SK-N-SH (cell line): ENCODE measurements around the gene TMEM184B. TPM values are rescaled to one million over a fixed set of nuclear protein-coding genes. Genes with fewer than 3 reads are reported as not detected.

Experiments
- CTCF ChIA-PET: fragments of 300-600, 350-600 bp; formaldehyde crosslinking; extraction: SDS; loops from one replicate; lab custom pipeline; 2021; lab: Yijun Ruan, JAX
- POLR2A ChIA-PET: fragments of 350-600 bp; sonication (Branson Sonifier 250); formaldehyde crosslinking; extraction: SDS; loops from one replicate; lab custom pipeline; 2020; ENCODE audit warnings: antibody characterized with exemption, inconsistent platforms; lab: Yijun Ruan, JAX
- DNase-seq: peaks from one replicate; pipeline ENCODE4 v3.0.0; 2012
- H2AFZ ChIP-seq: fragments of 200-600 bp; sonication (generic); 2 replicates; pipeline ENCODE4 v1.8.1; 2016; ENCODE audit warnings: antibody characterized with exemption, mild to moderate bottlenecking, low read depth
- H3F3A ChIP-seq: fragments of 200-600 bp; sonication (generic); replicated peaks from 2 replicates; pipeline ENCODE3; 2016; ENCODE audit warnings: antibody characterized with exemption, mild to moderate bottlenecking; ENCODE audit not compliant: insufficient read depth
- H3K27ac ChIP-seq, 2 experiments: fragments of 200-500 bp in 1 of 2; fragments of 200-600 bp in 1 of 2; sonication (Bioruptor generic) in 1 of 2; sonication (generic), shearing (Covaris generic) in 1 of 2; 2 replicates each; pipeline versions ENCODE4 v1.5.1 to v1.6.1; 2014 to 2016; ENCODE audit warnings: low read depth in 2 of 2, inconsistent platforms in 1 of 2, low read length in 1 of 2, mild to moderate bottlenecking in 1 of 2, mixed read lengths in 1 of 2
- H3K27me3 ChIP-seq: fragments of 200-600 bp; sonication (generic), shearing (Covaris generic); 2 replicates; pipeline ENCODE4 v1.6.1; 2016; ENCODE audit warnings: mixed run types; ENCODE audit not compliant: insufficient read depth
- H3K36me3 ChIP-seq, 2 experiments: fragments of 200-500 bp in 1 of 2; fragments of 200-600 bp in 1 of 2; sonication (Bioruptor generic) in 1 of 2; sonication (generic) in 1 of 2; replicated peaks in 1 of 2; 2 replicates each; pipeline versions ENCODE3 to v1.5.1; 2014 to 2016; ENCODE audit warnings: low read length in 1 of 2, mild to moderate bottlenecking in 1 of 2; ENCODE audit not compliant: insufficient read depth in 2 of 2, control insufficient read depth in 1 of 2
- H3K4me1 ChIP-seq, 2 experiments: fragments of 200-500 bp in 1 of 2; fragments of 200-600 bp in 1 of 2; sonication (Bioruptor generic) in 1 of 2; sonication (generic), shearing (Covaris generic) in 1 of 2; 2 replicates each; pipeline versions ENCODE4 v1.5.1 to v1.6.1; 2014 to 2016; ENCODE audit warnings: low read depth in 1 of 2, low read length in 1 of 2, mixed run types in 1 of 2; ENCODE audit not compliant: insufficient read depth in 2 of 2, control insufficient read depth in 1 of 2
- H3K4me2 ChIP-seq: fragments of 200-600 bp; sonication (generic), shearing (Covaris generic); 2 replicates; pipeline ENCODE4 v1.6.1; 2017; ENCODE audit warnings: mixed run types
- H3K4me3 ChIP-seq, 2 experiments: fragments of 200-500 bp in 1 of 2; fragments of 200-600 bp in 1 of 2; sonication (Bioruptor generic) in 1 of 2; sonication (generic), shearing (Covaris generic) in 1 of 2; 2 replicates each; pipeline versions ENCODE4 v1.5.1 to v1.8.1; 2014 to 2016; ENCODE audit warnings: low read depth in 2 of 2, inconsistent platforms in 1 of 2, low read length in 1 of 2, mild to moderate bottlenecking in 1 of 2, mixed read lengths in 1 of 2, moderate library complexity in 1 of 2
- H3K79me2 ChIP-seq: fragments of 200-600 bp; sonication (generic); 2 replicates; pipeline ENCODE4 v1.8.1; 2017; ENCODE audit warnings: mild to moderate bottlenecking; ENCODE audit not compliant: insufficient read depth
- H3K9ac ChIP-seq: fragments of 200-600 bp; sonication (generic); 2 replicates; pipeline ENCODE4 v1.6.1; 2017; ENCODE audit warnings: mixed run types
- H3K9me2 ChIP-seq: fragments of 200-600 bp; sonication (generic); 2 replicates; pipeline ENCODE4 v1.6.1; 2017; ENCODE audit warnings: mixed run types
- H3K9me3 ChIP-seq: fragments of 200-600 bp; sonication (generic); 2 replicates; pipeline ENCODE4 v1.6.1; 2017; ENCODE audit warnings: mixed run types, mild to moderate bottlenecking, moderate library complexity
- H4K20me1 ChIP-seq: fragments of 200-600 bp; sonication (generic); 2 replicates; pipeline ENCODE4 v1.6.1; 2017; ENCODE audit warnings: mild to moderate bottlenecking, mixed run types; ENCODE audit not compliant: insufficient read depth
- CHD2 ChIP-seq: fragments of 150-350 bp; IDR thresholded peaks from 2 replicates; pipeline ENCODE4 v1.6.1; 2018; ENCODE audit warnings: low read length; ENCODE audit not compliant: partially characterized antibody
- ELF1 ChIP-seq: IDR thresholded peaks from 2 replicates; pipeline ENCODE4 v1.4.0; 2012
- EZH2phosphoT487 ChIP-seq: fragments of 200-600 bp; sonication (generic); IDR thresholded peaks from 2 replicates; pipeline ENCODE4 v1.6.1; 2017; ENCODE audit warnings: low read depth, mixed run types, mild to moderate bottlenecking, antibody characterized with exemption, moderate library complexity, borderline replicate concordance
- FOSL2 ChIP-seq: IDR thresholded peaks from 2 replicates; pipeline ENCODE4 v1.4.0; 2012; ENCODE audit warnings: low read depth, mild to moderate bottlenecking, moderate library complexity, borderline replicate concordance
- FOXJ3 ChIP-seq: sonication (generic); formaldehyde crosslinking; IDR thresholded peaks from 2 replicates; pipeline ENCODE4 v1.5.1; 2020; ENCODE audit warnings: mild to moderate bottlenecking, missing genetic modification reagents
- GATA2 ChIP-seq: sonication (generic); formaldehyde crosslinking; IDR thresholded peaks from 2 replicates; pipeline ENCODE4 v1.5.0; 2020; ENCODE audit warnings: mild to moderate bottlenecking, missing genetic modification reagents
- MEF2A ChIP-seq: IDR thresholded peaks from 2 replicates; pipeline ENCODE4 v1.4.0; 2012; ENCODE audit warnings: low read depth, borderline replicate concordance
- NFIC ChIP-seq: IDR thresholded peaks from 2 replicates; pipeline ENCODE4 v1.4.0; 2012; ENCODE audit warnings: borderline replicate concordance
- NRF1 ChIP-seq: IDR thresholded peaks from 2 replicates; pipeline ENCODE4 v1.6.1; 2012; ENCODE audit warnings: low read depth, mild to moderate bottlenecking, low read length
- RCOR1 ChIP-seq: fragments of 150-350 bp; IDR thresholded peaks from 2 replicates; pipeline ENCODE4 v1.6.1; 2017; ENCODE audit warnings: antibody characterized with exemption, low read length
- RXRA ChIP-seq: IDR thresholded peaks from 2 replicates; pipeline ENCODE4 v1.4.0; 2012; ENCODE audit warnings: low read depth, mild to moderate bottlenecking, borderline replicate concordance
- SMC3 ChIP-seq: IDR thresholded peaks from 2 replicates; pipeline ENCODE4 v1.6.1; 2012; ENCODE audit warnings: low read depth, low read length, improper control_type of control experiment
- TAF1 ChIP-seq: IDR thresholded peaks from 2 replicates; pipeline ENCODE4 v1.6.1; 2012; ENCODE audit warnings: low read depth, mild to moderate bottlenecking, low read length, moderate library complexity, borderline replicate concordance
- TEAD4 ChIP-seq: IDR thresholded peaks from 2 replicates; pipeline ENCODE4 v1.4.0; 2012; ENCODE audit warnings: mild to moderate bottlenecking, borderline replicate concordance; ENCODE audit not compliant: insufficient read depth
- WGBS: methylation state at CpG from one replicate; pipeline ENCODE4 v1.1.6; 2017; ENCODE audit warnings: low lambda C conversion rate; 5-methylcytosine and 5-hydroxymethylcytosine counted together
- polyA plus RNA-seq, 3 experiments: library from polyadenylated mRNA; depleted of rRNA; stranded (reverse); fragments of >200 nt; gene quantifications; 2 replicates each; pipeline ENCODE4 v1.2.3, GENCODE V29; 2012
- TF ChIP-seq, protein P1 (sequence below): fragments of 200-600 bp; sonication (generic); IDR thresholded peaks from 2 replicates; pipeline ENCODE4 v1.6.1; 2017; ENCODE audit warnings: antibody characterized with exemption, mild to moderate bottlenecking, moderate library complexity
- TF ChIP-seq, protein P2 (sequence below): fragments of 150-350 bp; IDR thresholded peaks from 2 replicates; pipeline ENCODE4 v1.6.1; 2017; ENCODE audit warnings: antibody characterized with exemption, low read length, low read depth, borderline replicate concordance
- TF ChIP-seq, protein P3 (sequence below): IDR thresholded peaks from 2 replicates; pipeline ENCODE4 v1.4.0; 2012; ENCODE audit warnings: low read depth, borderline replicate concordance
- TF ChIP-seq, protein P4 (sequence below): IDR thresholded peaks from 2 replicates; pipeline ENCODE4; 2012
- TF ChIP-seq, protein P5 (sequence below): IDR thresholded peaks from 2 replicates; pipeline ENCODE4 v1.6.1; 2012; ENCODE audit warnings: mild to moderate bottlenecking, low read depth, low read length, moderate library complexity
- TF ChIP-seq, protein P6 (sequence below): IDR thresholded peaks from 2 replicates; pipeline ENCODE4 v1.4.0; 2012; ENCODE audit warnings: low read depth, borderline replicate concordance

TMEM184B gene
- polyA plus RNA-seq, 1 of the 3 experiments (the other 2 are of a cell fraction) = 25.3 TPM

DNA sequence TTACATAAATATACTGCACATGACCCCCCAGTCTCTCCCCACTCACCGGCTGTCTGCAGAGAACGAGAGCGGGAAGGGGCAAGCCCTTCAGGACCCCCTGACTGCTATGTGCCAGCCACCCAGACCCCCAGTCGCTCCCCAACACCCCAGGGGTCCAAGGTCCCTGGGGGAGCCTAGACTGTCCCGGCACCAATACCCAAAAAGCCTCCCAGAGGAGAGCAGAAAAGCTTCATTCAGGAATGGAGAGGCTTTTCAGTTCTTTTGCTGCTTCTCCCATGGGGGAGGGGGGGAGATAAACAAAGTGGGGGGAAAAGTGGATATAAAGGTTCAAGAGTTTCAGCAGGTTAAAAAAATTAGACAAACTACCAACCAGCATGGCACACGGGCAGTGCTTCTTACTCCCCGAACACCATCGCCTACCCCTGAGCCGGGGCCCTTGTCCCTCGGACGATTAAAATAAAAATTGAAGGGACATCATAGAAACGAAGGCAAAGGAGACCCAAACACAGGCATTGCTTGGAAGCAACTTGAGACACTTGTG lies 43.1 kb upstream of the TMEM184B start:
- H3F3A ChIP-seq = peaks cover 18% of the 10 kb centered on the region
- H3K9me3 ChIP-seq = no peaks in the 10 kb centered on the region
- H3K9ac ChIP-seq = peak overlapping the region; percentile 94
- H3K36me3 ChIP-seq = peaks cover 0 to 2% of the 10 kb centered on the region in 2 experiments
- peaks cover 24 to 29% of the 10 kb centered on the region in 2 experiments; a peak in 2 of 4 replicates for H3K4me1 ChIP-seq
- 6% methylated on average over 12 of the region's 12 CpGs for WGBS
- H3K9me2 ChIP-seq = no peaks in the 10 kb centered on the region
- H3K27ac ChIP-seq = peak overlapping the region; percentile 78 to 87; a peak in 3 of 4 replicates
- no peak for DNase-seq
- no peak overlapping the region for H2AFZ ChIP-seq
- POLR2A ChIA-PET = interaction anchor here (0.6 kb wide), 1 partner anchor 202 kb away, joined by 3 read pairs; no protein-coding TSS in a partner anchor
- CTCF ChIA-PET = no interaction called here
- no peak for TF ChIP-seq ELF1
- TF ChIP-seq GATA2 = no peak
- no peak for TF ChIP-seq NFIC
- no peak for TF ChIP-seq NRF1
- no peak for TF ChIP-seq TEAD4
- no peak for TF ChIP-seq TAF1
- TF ChIP-seq CHD2 = no peak
- TF ChIP-seq, protein P1, sequence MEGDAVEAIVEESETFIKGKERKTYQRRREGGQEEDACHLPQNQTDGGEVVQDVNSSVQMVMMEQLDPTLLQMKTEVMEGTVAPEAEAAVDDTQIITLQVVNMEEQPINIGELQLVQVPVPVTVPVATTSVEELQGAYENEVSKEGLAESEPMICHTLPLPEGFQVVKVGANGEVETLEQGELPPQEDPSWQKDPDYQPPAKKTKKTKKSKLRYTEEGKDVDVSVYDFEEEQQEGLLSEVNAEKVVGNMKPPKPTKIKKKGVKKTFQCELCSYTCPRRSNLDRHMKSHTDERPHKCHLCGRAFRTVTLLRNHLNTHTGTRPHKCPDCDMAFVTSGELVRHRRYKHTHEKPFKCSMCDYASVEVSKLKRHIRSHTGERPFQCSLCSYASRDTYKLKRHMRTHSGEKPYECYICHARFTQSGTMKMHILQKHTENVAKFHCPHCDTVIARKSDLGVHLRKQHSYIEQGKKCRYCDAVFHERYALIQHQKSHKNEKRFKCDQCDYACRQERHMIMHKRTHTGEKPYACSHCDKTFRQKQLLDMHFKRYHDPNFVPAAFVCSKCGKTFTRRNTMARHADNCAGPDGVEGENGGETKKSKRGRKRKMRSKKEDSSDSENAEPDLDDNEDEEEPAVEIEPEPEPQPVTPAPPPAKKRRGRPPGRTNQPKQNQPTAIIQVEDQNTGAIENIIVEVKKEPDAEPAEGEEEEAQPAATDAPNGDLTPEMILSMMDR = no peak
- no peak for TF ChIP-seq RXRA
- no peak for TF ChIP-seq FOXJ3 (CRISPR knock-in tag)
- no peak for TF ChIP-seq MEF2A
- TF ChIP-seq, protein P2, sequence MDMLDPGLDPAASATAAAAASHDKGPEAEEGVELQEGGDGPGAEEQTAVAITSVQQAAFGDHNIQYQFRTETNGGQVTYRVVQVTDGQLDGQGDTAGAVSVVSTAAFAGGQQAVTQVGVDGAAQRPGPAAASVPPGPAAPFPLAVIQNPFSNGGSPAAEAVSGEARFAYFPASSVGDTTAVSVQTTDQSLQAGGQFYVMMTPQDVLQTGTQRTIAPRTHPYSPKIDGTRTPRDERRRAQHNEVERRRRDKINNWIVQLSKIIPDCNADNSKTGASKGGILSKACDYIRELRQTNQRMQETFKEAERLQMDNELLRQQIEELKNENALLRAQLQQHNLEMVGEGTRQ = no peak
- no peak for TF ChIP-seq RCOR1
- TF ChIP-seq, protein P3, sequence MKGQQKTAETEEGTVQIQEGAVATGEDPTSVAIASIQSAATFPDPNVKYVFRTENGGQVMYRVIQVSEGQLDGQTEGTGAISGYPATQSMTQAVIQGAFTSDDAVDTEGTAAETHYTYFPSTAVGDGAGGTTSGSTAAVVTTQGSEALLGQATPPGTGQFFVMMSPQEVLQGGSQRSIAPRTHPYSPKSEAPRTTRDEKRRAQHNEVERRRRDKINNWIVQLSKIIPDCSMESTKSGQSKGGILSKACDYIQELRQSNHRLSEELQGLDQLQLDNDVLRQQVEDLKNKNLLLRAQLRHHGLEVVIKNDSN = no peak
- TF ChIP-seq, protein P4, sequence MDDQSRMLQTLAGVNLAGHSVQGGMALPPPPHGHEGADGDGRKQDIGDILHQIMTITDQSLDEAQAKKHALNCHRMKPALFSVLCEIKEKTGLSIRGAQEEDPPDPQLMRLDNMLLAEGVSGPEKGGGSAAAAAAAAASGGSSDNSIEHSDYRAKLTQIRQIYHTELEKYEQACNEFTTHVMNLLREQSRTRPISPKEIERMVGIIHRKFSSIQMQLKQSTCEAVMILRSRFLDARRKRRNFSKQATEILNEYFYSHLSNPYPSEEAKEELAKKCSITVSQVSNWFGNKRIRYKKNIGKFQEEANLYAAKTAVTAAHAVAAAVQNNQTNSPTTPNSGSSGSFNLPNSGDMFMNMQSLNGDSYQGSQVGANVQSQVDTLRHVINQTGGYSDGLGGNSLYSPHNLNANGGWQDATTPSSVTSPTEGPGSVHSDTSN = no peak
- TF ChIP-seq SMC3 = no peak
- TF ChIP-seq, protein P5, sequence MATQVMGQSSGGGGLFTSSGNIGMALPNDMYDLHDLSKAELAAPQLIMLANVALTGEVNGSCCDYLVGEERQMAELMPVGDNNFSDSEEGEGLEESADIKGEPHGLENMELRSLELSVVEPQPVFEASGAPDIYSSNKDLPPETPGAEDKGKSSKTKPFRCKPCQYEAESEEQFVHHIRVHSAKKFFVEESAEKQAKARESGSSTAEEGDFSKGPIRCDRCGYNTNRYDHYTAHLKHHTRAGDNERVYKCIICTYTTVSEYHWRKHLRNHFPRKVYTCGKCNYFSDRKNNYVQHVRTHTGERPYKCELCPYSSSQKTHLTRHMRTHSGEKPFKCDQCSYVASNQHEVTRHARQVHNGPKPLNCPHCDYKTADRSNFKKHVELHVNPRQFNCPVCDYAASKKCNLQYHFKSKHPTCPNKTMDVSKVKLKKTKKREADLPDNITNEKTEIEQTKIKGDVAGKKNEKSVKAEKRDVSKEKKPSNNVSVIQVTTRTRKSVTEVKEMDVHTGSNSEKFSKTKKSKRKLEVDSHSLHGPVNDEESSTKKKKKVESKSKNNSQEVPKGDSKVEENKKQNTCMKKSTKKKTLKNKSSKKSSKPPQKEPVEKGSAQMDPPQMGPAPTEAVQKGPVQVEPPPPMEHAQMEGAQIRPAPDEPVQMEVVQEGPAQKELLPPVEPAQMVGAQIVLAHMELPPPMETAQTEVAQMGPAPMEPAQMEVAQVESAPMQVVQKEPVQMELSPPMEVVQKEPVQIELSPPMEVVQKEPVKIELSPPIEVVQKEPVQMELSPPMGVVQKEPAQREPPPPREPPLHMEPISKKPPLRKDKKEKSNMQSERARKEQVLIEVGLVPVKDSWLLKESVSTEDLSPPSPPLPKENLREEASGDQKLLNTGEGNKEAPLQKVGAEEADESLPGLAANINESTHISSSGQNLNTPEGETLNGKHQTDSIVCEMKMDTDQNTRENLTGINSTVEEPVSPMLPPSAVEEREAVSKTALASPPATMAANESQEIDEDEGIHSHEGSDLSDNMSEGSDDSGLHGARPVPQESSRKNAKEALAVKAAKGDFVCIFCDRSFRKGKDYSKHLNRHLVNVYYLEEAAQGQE = no peak
- TF ChIP-seq, protein P6, sequence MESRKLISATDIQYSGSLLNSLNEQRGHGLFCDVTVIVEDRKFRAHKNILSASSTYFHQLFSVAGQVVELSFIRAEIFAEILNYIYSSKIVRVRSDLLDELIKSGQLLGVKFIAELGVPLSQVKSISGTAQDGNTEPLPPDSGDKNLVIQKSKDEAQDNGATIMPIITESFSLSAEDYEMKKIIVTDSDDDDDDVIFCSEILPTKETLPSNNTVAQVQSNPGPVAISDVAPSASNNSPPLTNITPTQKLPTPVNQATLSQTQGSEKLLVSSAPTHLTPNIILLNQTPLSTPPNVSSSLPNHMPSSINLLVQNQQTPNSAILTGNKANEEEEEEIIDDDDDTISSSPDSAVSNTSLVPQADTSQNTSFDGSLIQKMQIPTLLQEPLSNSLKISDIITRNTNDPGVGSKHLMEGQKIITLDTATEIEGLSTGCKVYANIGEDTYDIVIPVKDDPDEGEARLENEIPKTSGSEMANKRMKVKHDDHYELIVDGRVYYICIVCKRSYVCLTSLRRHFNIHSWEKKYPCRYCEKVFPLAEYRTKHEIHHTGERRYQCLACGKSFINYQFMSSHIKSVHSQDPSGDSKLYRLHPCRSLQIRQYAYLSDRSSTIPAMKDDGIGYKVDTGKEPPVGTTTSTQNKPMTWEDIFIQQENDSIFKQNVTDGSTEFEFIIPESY = no peak
- TF ChIP-seq EZH2phosphoT487 = no peak
- no peak for TF ChIP-seq FOSL2
- H4K20me1 ChIP-seq = peaks cover 47% of the 10 kb centered on the region
- peak overlapping the region; percentile 87 for H3K4me2 ChIP-seq
- H3K4me3 ChIP-seq = peak overlapping the region; percentile 64 to 70
- peaks cover 58% of the 10 kb centered on the region for H3K79me2 ChIP-seq
- no peaks in the 10 kb centered on the region for H3K27me3 ChIP-seq
